H1 (cell line): Measurements from ENCODE around the gene L3MBTL4. TPM values are rescaled to one million over a fixed set of nuclear protein-coding genes. Genes with fewer than 3 reads are reported as not detected.
"Not testable (repeated sequence)": the region's sequence is repeated elsewhere in the genome, so short reads cannot be mapped to it uniquely, and the experiment has no call there.

Experiments used
- CTCF ChIA-PET: fragments of 300-600 bp; sonication (Branson Sonifier 250); formaldehyde crosslinking; loops from one replicate; lab custom pipeline; 2021; ENCODE audit not compliant: partially characterized antibody; lab: Charles Lee
- POLR2A ChIA-PET: fragments of 300-600 bp; sonication (Branson Sonifier 250); formaldehyde crosslinking; loops from one replicate; lab custom pipeline; 2021; ENCODE audit warnings: inconsistent platforms; ENCODE audit not compliant: partially characterized antibody; lab: Charles Lee
- DNase-seq, 2 experiments: peaks; one replicate each; pipeline versions ENCODE4 v3.0.0 to v3.0.0-alpha.2; 2010 to 2022; ENCODE audit warnings: low spot score in 2 of 2, low read depth in 1 of 2, mixed read lengths in 1 of 2
- FAIRE-seq: peaks from 2 replicates; lab custom pipeline; 2011; peaks lifted over from hg19 to GRCh38; lab: Jason Lieb, UNC
- H2AFZ ChIP-seq: 2 replicates; pipeline ENCODE4 v1.8.1; 2012; ENCODE audit warnings: low read length, inconsistent platforms
- H2AK5ac ChIP-seq: 2 replicates; pipeline ENCODE4 v1.6.1; 2013; ENCODE audit warnings: low read depth, low read length
- H2BK120ac ChIP-seq: replicated peaks from 2 replicates; pipeline ENCODE3; 2013; ENCODE audit warnings: low read depth, low read length, inconsistent platforms
- H2BK12ac ChIP-seq: 2 replicates; pipeline ENCODE4 v1.6.1; 2013; ENCODE audit warnings: low read depth, low read length
- H2BK15ac ChIP-seq: 2 replicates; pipeline ENCODE4 v1.6.1; 2013; ENCODE audit warnings: low read length
- H2BK20ac ChIP-seq: 2 replicates; pipeline ENCODE4 v1.6.1; 2013; ENCODE audit warnings: low read length
- H2BK5ac ChIP-seq: 2 replicates; pipeline ENCODE4 v1.6.1; 2013; ENCODE audit warnings: low read depth, low read length
- H3K14ac ChIP-seq: 2 replicates; pipeline ENCODE4 v1.6.1; 2013; ENCODE audit warnings: inconsistent platforms; ENCODE audit not compliant: insufficient read length
- H3K18ac ChIP-seq: 2 replicates; pipeline ENCODE4 v1.6.1; 2013; ENCODE audit warnings: low read length; ENCODE audit errors: extremely low read depth
- H3K23ac ChIP-seq: 2 replicates; pipeline ENCODE4 v1.6.1; 2013; ENCODE audit warnings: inconsistent platforms; ENCODE audit not compliant: insufficient read length
- H3K23me2 ChIP-seq: 2 replicates; pipeline ENCODE4 v1.6.1; 2013; ENCODE audit warnings: low read depth, low read length
- H3K27ac ChIP-seq: 2 replicates; pipeline ENCODE4 v1.6.1; 2011; ENCODE audit warnings: low read depth, low read length, inconsistent platforms
- H3K27me3 ChIP-seq, 4 experiments: replicated peaks in 1 of 4; 1 replicate in 1 of 4; 2 replicates in 3 of 4; pipeline versions ENCODE4 v1.6.1 to v1.8.1; 2011 to 2013; ENCODE audit warnings: low read length in 3 of 4, mild to moderate bottlenecking in 3 of 4, inconsistent platforms in 2 of 4, mixed read lengths in 2 of 4, moderate library complexity in 1 of 4; ENCODE audit not compliant: control insufficient read depth in 3 of 4, insufficient read depth in 3 of 4; ENCODE audit errors: extremely low read depth in 1 of 4
- H3K36me3 ChIP-seq, 4 experiments: 2 replicates each; pipeline versions ENCODE4 v1.6.1 to v1.8.1; 2011 to 2013; ENCODE audit warnings: mild to moderate bottlenecking in 4 of 4, low read length in 3 of 4, moderate library complexity in 2 of 4, control low read depth in 1 of 4, inconsistent platforms in 1 of 4; ENCODE audit not compliant: insufficient read depth in 4 of 4, control insufficient read depth in 2 of 4
- H3K4ac ChIP-seq: replicated peaks from 2 replicates; pipeline ENCODE3; 2013; ENCODE audit warnings: low read length, low read depth, mixed read lengths, inconsistent platforms; ENCODE audit not compliant: insufficient read length
- H3K4me1 ChIP-seq, 4 experiments: replicated peaks in 1 of 4; 1 replicate in 1 of 4; 2 replicates in 3 of 4; pipeline versions ENCODE4 v1.6.1 to v1.8.1; 2011 to 2013; ENCODE audit warnings: low read length in 3 of 4, inconsistent platforms in 2 of 4, mixed read lengths in 1 of 4; ENCODE audit not compliant: insufficient read depth in 4 of 4, control insufficient read depth in 3 of 4
- H3K4me2 ChIP-seq, 2 experiments: 2 replicates each; pipeline versions ENCODE4 v1.6.1 to v1.8.1; 2011 to 2013; ENCODE audit warnings: low read depth in 2 of 2, low read length in 2 of 2, control low read depth in 1 of 2, inconsistent platforms in 1 of 2, mild to moderate bottlenecking in 1 of 2; ENCODE audit not compliant: insufficient read depth in 1 of 2
- H3K4me3 ChIP-seq, 4 experiments: fragments of 200-600, 300-600 bp in 1 of 4; sonication (generic), shearing (Covaris generic), sonication (Bioruptor Twin) in 1 of 4; 2 replicates each; pipeline versions ENCODE4 v1.5.1 to v1.8.1; 2011 to 2016; ENCODE audit warnings: low read length in 4 of 4, low read depth in 3 of 4, control low read depth in 2 of 4, inconsistent platforms in 2 of 4, mild to moderate bottlenecking in 2 of 4, mixed read lengths in 1 of 4, moderate library complexity in 1 of 4; ENCODE audit not compliant: insufficient read depth in 2 of 4; ENCODE audit errors: extremely low read depth in 1 of 4
- H3K56ac ChIP-seq: replicated peaks from 2 replicates; pipeline ENCODE3; 2013; ENCODE audit warnings: low read depth, mild to moderate bottlenecking, mixed read lengths, low read length, inconsistent platforms; ENCODE audit not compliant: insufficient read length
- H3K79me1 ChIP-seq: 2 replicates; pipeline ENCODE4 v1.6.1; 2013; ENCODE audit warnings: low read depth, low read length, control low read depth
- H3K79me2 ChIP-seq, 2 experiments: 2 replicates each; pipeline versions ENCODE4 v1.6.1 to v1.8.1; 2012 to 2013; ENCODE audit warnings: low read length in 2 of 2, mild to moderate bottlenecking in 2 of 2, inconsistent platforms in 1 of 2; ENCODE audit not compliant: insufficient read depth in 2 of 2, control insufficient read depth in 1 of 2
- H3K9ac ChIP-seq, 4 experiments: replicated peaks in 1 of 4; 1 replicate in 1 of 4; 2 replicates in 3 of 4; pipeline versions ENCODE4 v1.6.1 to v1.8.1; 2011 to 2013; ENCODE audit warnings: low read depth in 3 of 4, low read length in 3 of 4, control low read depth in 2 of 4, mild to moderate bottlenecking in 2 of 4, moderate library complexity in 2 of 4, inconsistent platforms in 1 of 4; ENCODE audit errors: extremely low read depth in 1 of 4
- H3K9me3 ChIP-seq, 2 experiments: 2 replicates each; pipeline versions ENCODE4 v1.6.1 to v1.8.1; 2012 to 2013; ENCODE audit warnings: mild to moderate bottlenecking in 2 of 2, moderate library complexity in 2 of 2, control low read depth in 1 of 2, inconsistent platforms in 1 of 2, low read depth in 1 of 2, low read length in 1 of 2, mixed read lengths in 1 of 2; ENCODE audit not compliant: insufficient read depth in 2 of 2
- H4K20me1 ChIP-seq, 2 experiments: replicated peaks in 1 of 2; 2 replicates each; pipeline versions ENCODE3 to v1.8.1; 2011 to 2013; ENCODE audit warnings: inconsistent platforms in 2 of 2, low read length in 2 of 2, mild to moderate bottlenecking in 1 of 2; ENCODE audit not compliant: insufficient read depth in 2 of 2, control insufficient read depth in 1 of 2
- H4K5ac ChIP-seq: 2 replicates; pipeline ENCODE4 v1.6.1; 2013; ENCODE audit warnings: low read length, low read depth, mixed read lengths, inconsistent platforms; ENCODE audit not compliant: insufficient read length
- H4K8ac ChIP-seq: 2 replicates; pipeline ENCODE4 v1.8.0; 2013; ENCODE audit warnings: mild to moderate bottlenecking, moderate library complexity, low read length, inconsistent platforms; ENCODE audit not compliant: insufficient read depth; ENCODE audit errors: extremely low read depth
- H4K91ac ChIP-seq: replicated peaks from 2 replicates; pipeline ENCODE3; 2013; ENCODE audit warnings: low read length, mixed read lengths, inconsistent platforms; ENCODE audit not compliant: insufficient read length
- WGBS, 2 experiments: shearing (Covaris generic) in 1 of 2; methylation state at CpG; one replicate each; pipeline versions ENCODE4 v1.1.6 to v1.1.7; 2013 to 2015; ENCODE audit warnings: low lambda C conversion rate in 2 of 2, mixed read lengths in 2 of 2, inconsistent platforms in 1 of 2, low coverage in 1 of 2, missing lambda C conversion rate in 1 of 2; ENCODE audit not compliant: insufficient replicate concordance in 2 of 2, insufficient coverage in 1 of 2, insufficient read length in 1 of 2; ENCODE audit errors: extremely low coverage in 1 of 2, missing lambda C conversion rate in 1 of 2; 5-methylcytosine and 5-hydroxymethylcytosine counted together
- polyA plus RNA-seq, 7 experiments: library from polyadenylated mRNA; depleted of rRNA in 3 of 7; stranded (reverse) in 5 of 7; unstranded in 2 of 7; fragments of >200 nt in 5 of 7; fragments of 200-250 nt in 2 of 7; gene quantifications; 1 replicate in 5 of 7; 2 replicates in 1 of 7; 4 replicates in 1 of 7; pipeline versions ENCODE4 v1.2.1 to v1.2.3, GENCODE V29; 2011 to 2013; ENCODE audit warnings: missing spikeins in 2 of 7, mixed read lengths in 2 of 7
- total RNA-seq: library from RNA; stranded (reverse); fragmentation: NEBNext Ultra II Directional; extraction: Animal tissue kit (Norgen Biotek cat#: 25700); gene quantifications from 2 replicates; pipeline ENCODE4 v1.2.1, GENCODE V29; 2021

L3MBTL4 gene
- total and polyA plus RNA-seq, 2 of the 8 experiments (the other 6 are each of a cell fraction or from before 2014, with no cell fraction given), result 1.0 to 2.1 TPM

DNA sequence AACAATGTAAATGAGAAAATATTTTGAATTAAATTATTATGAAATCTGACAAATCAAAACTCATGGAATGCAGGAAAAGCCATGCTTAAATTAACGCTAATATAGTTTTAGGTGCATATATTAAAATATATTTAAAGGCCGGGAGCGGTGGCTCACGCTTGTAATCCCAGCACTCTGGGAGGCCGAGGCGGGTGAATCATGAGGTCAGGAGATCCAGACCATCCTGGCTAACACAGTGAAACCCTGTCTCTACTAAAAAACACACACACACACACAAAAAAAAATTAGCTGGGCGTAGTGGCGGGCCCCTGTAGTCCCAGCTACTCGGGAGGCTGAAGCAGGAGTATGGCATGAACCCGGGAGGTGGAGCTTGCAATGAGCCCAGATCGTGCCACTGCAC, 342.3 kb downstream of the L3MBTL4 start:
- H2AK5ac ChIP-seq, H3K27ac ChIP-seq, FAIRE-seq, H3K27me3 ChIP-seq, H3K79me1 ChIP-seq, H3K4me1 ChIP-seq, H3K4me3 ChIP-seq, DNase-seq, H3K23me2 ChIP-seq, H3K79me2 ChIP-seq, H4K20me1 ChIP-seq, H2AFZ ChIP-seq, H3K18ac ChIP-seq, H2BK15ac ChIP-seq, H4K8ac ChIP-seq, H3K4ac ChIP-seq, H3K9me3 ChIP-seq, H2BK120ac ChIP-seq, H3K9ac ChIP-seq, H4K5ac ChIP-seq, H2BK5ac ChIP-seq, POLR2A ChIA-PET, H2BK12ac ChIP-seq, H3K4me2 ChIP-seq, H2BK20ac ChIP-seq, H3K23ac ChIP-seq, H3K14ac ChIP-seq, H4K91ac ChIP-seq, H3K56ac ChIP-seq, H3K36me3 ChIP-seq: not testable (repeated sequence)
- 90% methylated on average over 10 of the region's 11 CpGs; no CpG with 5 or more reads in 1 of the 2 experiments for WGBS, 2 experiments
- CTCF ChIA-PET, result interaction anchor here (1.0 kb wide), 1 partner anchor 13 kb away, joined by 3 read pairs; no protein-coding TSS in a partner anchor
